HG03378 (cell line): ENCODE data around the gene DNAH11.

Experiments used
- ATAC-seq: cut with Tn5 transposase; IDR thresholded peaks from one replicate; pipeline ENCODE4 v1.9.1; 2021; ENCODE audit warnings: mild to moderate bottlenecking, moderate library complexity; ENCODE audit not compliant: unreplicated experiment

Gene DNAH11

GRCh38 chr7:21948887-21949540 lies 406.2 kb downstream of the DNAH11 start:
- no peak for ATAC-seq
